Heart left ventricle (tissue), 13 donors: ENCODE data around the gene CDK3.

Source experiments
- CTCF ChIP-seq, 12 donors: fragments of 200-600 bp; sonication (generic) in 4 of 12; IDR thresholded peaks; one replicate each; pipeline versions ENCODE4 v1.5.0 to v1.8.0; 2018 to 2022; ENCODE audit warnings: antibody characterized with exemption in 12 of 12, mild to moderate bottlenecking in 5 of 12
- POLR2A ChIP-seq, 2 donors: fragments of 450-650 bp; IDR thresholded peaks; one replicate each; pipeline ENCODE4 v1.6.1; 2017; ENCODE audit warnings: antibody characterized with exemption in 2 of 2, mild to moderate bottlenecking in 2 of 2, moderate library complexity in 2 of 2
- donor health status: ischemic (EF 13 %, LVEDD 7.1; RV severe dilation, severe dysfunction).
- donor health status: DM: no; HTN: yes; CAD: no.
- donor health status: DM: no; HTN: no; CAD: no.
- donor health status: ischemic (EF 25% LVEDD 6.9; RV normal size, moderate dysfunction).
- donor health status: ischemic (EF 25% LVEDD 5.7; RV mildly dilated, moderate dysfunction).
- donor health status: ischemic (EF 35%, LVEDD 5.7; RV mildly dilated, moderate dysfunction).
- donor health status: nonischemic (EF 11% LVEDD 7.7; RV severe dilation, severe dysfunction).
- donor health status: DM: yes; HTN: yes; CAD: no.
- donor health status: PGD.
- donor health status: ischemic (EF 29% LVEDD 5.4; RV normal size, mild dysfunction).
- donor health status: nonischemic (EF 23%, LVEDD 6.1; RV moderate dilation, normal function).

- TF ChIP-seq CTCF (IDR thresholded peaks at IDR 0.05) (no peak), POLR2A (IDR thresholded peaks at IDR 0.05) (no peak)
These were observed 37.4 kb downstream of the CDK3 start for GRCh38 chr17:76038050-76038449.
